Prostate gland (tissue), 2 donors: ENCODE measurements around the gene HPGD.

Experiments used
- CTCF ChIP-seq, 4 experiments: fragments of 200-600 bp in 2 of 4; fragments of 450-650 bp in 2 of 4; sonication (generic) in 2 of 4; IDR thresholded peaks; 1 replicate in 3 of 4; 2 replicates in 1 of 4; pipeline ENCODE4 v1.5.1; 2016 to 2019; ENCODE audit warnings: antibody characterized with exemption in 4 of 4, mild to moderate bottlenecking in 2 of 4, moderate library complexity in 2 of 4
- POLR2A ChIP-seq: fragments of 450-650 bp; IDR thresholded peaks from one replicate; pipeline ENCODE4 v1.6.1; 2016; ENCODE audit warnings: antibody characterized with exemption, mild to moderate bottlenecking

- TF ChIP-seq CTCF (IDR thresholded peaks at IDR 0.05), result no peak
- no peak for TF ChIP-seq POLR2A
Measured at GRCh38 chr4:174521800-174522182, 497 bp downstream of the HPGD start.
